Esophagus squamous epithelium (tissue), 4 donors: ENCODE results near the gene DEAF1.

ENCODE experiments used
- POLR2A ChIP-seq, 4 donors: fragments of 450-650 bp; IDR thresholded peaks; one replicate each; pipeline ENCODE4 v1.6.1; 2017; ENCODE audit warnings: antibody characterized with exemption in 4 of 4, mild to moderate bottlenecking in 4 of 4, moderate library complexity in 3 of 4
- TF ChIP-seq, protein P1 (sequence below), 6 experiments: fragments of 450-650 bp in 4 of 6; fragments of 200-600 bp in 2 of 6; sonication (generic) in 2 of 6; IDR thresholded peaks; one replicate each; pipeline ENCODE4 v1.5.1; 2016 to 2019; ENCODE audit warnings: antibody characterized with exemption in 6 of 6, mild to moderate bottlenecking in 4 of 6, moderate library complexity in 4 of 6

DNA sequence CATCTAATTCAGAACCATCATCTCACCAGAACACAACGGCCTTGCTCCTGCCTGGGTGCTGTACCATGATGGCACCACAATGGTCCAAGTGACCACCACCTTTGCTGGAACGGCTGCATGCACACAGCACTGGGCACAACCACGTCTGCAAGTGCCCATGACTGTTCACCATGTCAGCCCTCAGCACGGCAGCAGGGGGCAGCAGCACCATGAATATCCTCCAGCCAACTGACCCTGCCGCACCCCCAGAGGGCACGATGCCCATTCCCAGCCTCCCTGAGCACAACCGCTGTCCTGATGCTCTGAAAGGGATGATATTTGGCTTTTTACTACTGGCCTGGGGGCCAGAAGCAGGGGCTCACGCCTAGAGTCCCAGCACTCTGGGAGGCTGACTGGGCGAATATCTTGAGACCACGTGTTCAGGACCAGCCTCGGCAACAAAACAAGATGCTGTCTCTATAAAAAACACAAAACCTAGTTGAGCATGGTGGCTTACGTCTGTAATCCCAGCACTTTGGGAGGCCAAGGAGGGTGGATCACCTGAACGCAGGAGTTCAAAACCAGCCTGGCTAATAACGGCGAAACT is 32.2 kb downstream of the DEAF1 start:
- TF ChIP-seq, protein P1, sequence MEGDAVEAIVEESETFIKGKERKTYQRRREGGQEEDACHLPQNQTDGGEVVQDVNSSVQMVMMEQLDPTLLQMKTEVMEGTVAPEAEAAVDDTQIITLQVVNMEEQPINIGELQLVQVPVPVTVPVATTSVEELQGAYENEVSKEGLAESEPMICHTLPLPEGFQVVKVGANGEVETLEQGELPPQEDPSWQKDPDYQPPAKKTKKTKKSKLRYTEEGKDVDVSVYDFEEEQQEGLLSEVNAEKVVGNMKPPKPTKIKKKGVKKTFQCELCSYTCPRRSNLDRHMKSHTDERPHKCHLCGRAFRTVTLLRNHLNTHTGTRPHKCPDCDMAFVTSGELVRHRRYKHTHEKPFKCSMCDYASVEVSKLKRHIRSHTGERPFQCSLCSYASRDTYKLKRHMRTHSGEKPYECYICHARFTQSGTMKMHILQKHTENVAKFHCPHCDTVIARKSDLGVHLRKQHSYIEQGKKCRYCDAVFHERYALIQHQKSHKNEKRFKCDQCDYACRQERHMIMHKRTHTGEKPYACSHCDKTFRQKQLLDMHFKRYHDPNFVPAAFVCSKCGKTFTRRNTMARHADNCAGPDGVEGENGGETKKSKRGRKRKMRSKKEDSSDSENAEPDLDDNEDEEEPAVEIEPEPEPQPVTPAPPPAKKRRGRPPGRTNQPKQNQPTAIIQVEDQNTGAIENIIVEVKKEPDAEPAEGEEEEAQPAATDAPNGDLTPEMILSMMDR (IDR thresholded peaks at IDR 0.05) = peak; percentile 65 to 77 (median 72)
- TF ChIP-seq POLR2A (IDR thresholded peaks at IDR 0.05) = no peak
